Adipocyte (in vitro differentiated cells): ENCODE data around the gene ING2.
"Not testable (repeated sequence)": the region's sequence is repeated elsewhere in the genome, so short reads cannot be mapped to it uniquely, and the experiment has no call there.

Experiments
- DNase-seq: peaks from one replicate; pipeline ENCODE4 v3.0.0-alpha.2; 2015; ENCODE audit warnings: low read depth
- H3K27me3 ChIP-seq: replicated peaks from 2 replicates; pipeline ENCODE4 v1.7.0; 2013; ENCODE audit warnings: mild to moderate bottlenecking, low read length, moderate library complexity; ENCODE audit not compliant: control insufficient read depth, insufficient read depth
- H3K36me3 ChIP-seq: 2 replicates; pipeline ENCODE4 v1.7.0; 2013; ENCODE audit warnings: low read length, mild to moderate bottlenecking, moderate library complexity; ENCODE audit not compliant: control insufficient read depth, insufficient read depth, severe bottlenecking
- H3K4me1 ChIP-seq: 2 replicates; pipeline ENCODE4 v1.7.0; 2013; ENCODE audit warnings: mild to moderate bottlenecking, low read length, moderate library complexity; ENCODE audit not compliant: control insufficient read depth, insufficient read depth
- H3K4me3 ChIP-seq: 2 replicates; pipeline ENCODE4 v1.7.0; 2013; ENCODE audit warnings: mild to moderate bottlenecking, low read length, moderate library complexity
- H3K9ac ChIP-seq: 2 replicates; pipeline ENCODE4 v1.7.0; 2013; ENCODE audit warnings: mild to moderate bottlenecking, low read length, moderate library complexity
- H3K9me3 ChIP-seq: 2 replicates; pipeline ENCODE4 v1.7.0; 2013; ENCODE audit warnings: mild to moderate bottlenecking, low read length, moderate library complexity; ENCODE audit not compliant: control insufficient read depth

ING2 gene

DNA sequence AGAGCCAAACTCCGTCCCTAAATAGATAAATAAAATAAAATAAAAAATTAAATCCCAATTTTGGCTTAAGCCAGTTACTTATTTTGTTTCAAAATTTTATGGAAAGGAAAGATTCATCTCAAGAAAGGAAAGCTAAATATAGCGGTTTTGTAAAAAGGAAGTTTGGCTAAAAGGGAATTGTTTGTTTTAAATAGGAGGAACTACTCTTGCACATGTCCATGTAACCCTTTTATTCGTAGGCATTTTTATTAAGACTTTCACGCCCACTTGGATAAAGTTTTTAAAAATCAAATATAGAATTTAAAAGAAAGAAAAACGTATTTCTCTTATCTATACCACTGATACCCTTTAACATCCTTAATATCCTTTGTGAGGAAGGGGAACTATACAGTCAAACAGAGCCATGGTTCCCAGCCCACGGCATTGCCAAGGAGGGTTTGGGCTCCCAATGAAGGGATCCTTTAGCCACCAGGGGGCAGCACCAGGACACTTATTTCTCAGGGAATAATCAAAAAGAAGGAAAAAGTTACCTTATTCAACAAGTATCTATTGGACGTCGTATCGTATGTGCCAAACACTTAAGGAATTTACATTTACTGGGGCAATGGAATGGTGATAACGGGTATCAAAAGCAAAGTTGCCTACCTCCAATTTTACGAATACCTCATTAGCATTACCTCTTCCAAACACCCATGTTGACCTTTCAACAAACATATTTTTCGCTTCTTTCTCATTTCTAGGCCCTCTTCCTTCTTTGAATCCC lies 32.7 kb upstream of the ING2 start:
- H3K36me3 ChIP-seq = no peaks in the 10 kb centered on the region
- H3K4me1 ChIP-seq = peaks cover 29% of the 10 kb centered on the region
- H3K9me3 ChIP-seq = no peaks in the 10 kb centered on the region
- no peak overlapping the region for H3K4me3 ChIP-seq
- H3K9ac ChIP-seq = peak overlapping the region; percentile 75
- H3K27me3 ChIP-seq = no peaks in the 10 kb centered on the region
- peak; percentile 96 for DNase-seq

- H3K4me3 ChIP-seq = peak overlapping the region; percentile 66
- peak overlapping the region; percentile 66 for H3K9ac ChIP-seq
- no peaks in the 10 kb centered on the region for H3K27me3 ChIP-seq
- no peaks in the 10 kb centered on the region for H3K36me3 ChIP-seq
- DNase-seq = no peak
- peaks cover 11% of the 10 kb centered on the region for H3K4me1 ChIP-seq
- H3K9me3 ChIP-seq = no peaks in the 10 kb centered on the region
Observed at GRCh38 chr4:183478123-183478522, 26.7 kb upstream of the ING2 start.

- Histone ChIP-seq H3K36me3 (no peaks in the 10 kb centered on the region), H3K9me3 (no peaks in the 10 kb centered on the region), H3K4me3 (no peak overlapping the region), H3K9ac (peak overlapping the region; percentile 66), H3K4me1 (peaks cover 11% of the 10 kb centered on the region), H3K27me3 (no peaks in the 10 kb centered on the region)
- no peak for DNase-seq
Observed at GRCh38 chr4:183478926-183479325, 25.9 kb upstream of the ING2 start.

- H3K9ac ChIP-seq, H3K4me3 ChIP-seq, H3K36me3 ChIP-seq, H3K9me3 ChIP-seq, DNase-seq, H3K27me3 ChIP-seq: not testable (repeated sequence)
- peaks cover 11% of the 10 kb centered on the region for H3K4me1 ChIP-seq
Observed at GRCh38 chr4:183482515-183483095, 22.3 kb upstream of the ING2 start.

- no peak for DNase-seq
- peaks cover 1% of the 10 kb centered on the region for H3K4me1 ChIP-seq
- no peaks in the 10 kb centered on the region for H3K9me3 ChIP-seq
- no peaks in the 10 kb centered on the region for H3K27me3 ChIP-seq
- H3K36me3 ChIP-seq = no peaks in the 10 kb centered on the region
- H3K4me3 ChIP-seq = no peak overlapping the region
- no peak overlapping the region for H3K9ac ChIP-seq
Observed at GRCh38 chr4:183483997-183484396, 20.9 kb upstream of the ING2 start.

GRCh38 chr4:183485411-183486160 lies 19.3 kb upstream of the ING2 start:
- peak; percentile 28 for DNase-seq
- H3K4me3 ChIP-seq = no peak overlapping the region

GRCh38 chr4:183492791-183493222 lies 12.1 kb upstream of the ING2 start:
- H3K4me3 ChIP-seq = no peak overlapping the region
- no peaks in the 10 kb centered on the region for H3K36me3 ChIP-seq
- peaks cover 8% of the 10 kb centered on the region for H3K4me1 ChIP-seq
- H3K9me3 ChIP-seq = no peaks in the 10 kb centered on the region
- H3K9ac ChIP-seq = no peak overlapping the region
- H3K27me3 ChIP-seq = no peaks in the 10 kb centered on the region
- peak; percentile 92 for DNase-seq

More at GRCh38 chr4:183485411-183486160, 19.3 kb upstream of the ING2 start:
- no peak overlapping the region for H3K9ac ChIP-seq
- no peaks in the 10 kb centered on the region for H3K27me3 ChIP-seq
- no peaks in the 10 kb centered on the region for H3K9me3 ChIP-seq
- no peaks in the 10 kb centered on the region for H3K4me1 ChIP-seq
- H3K36me3 ChIP-seq = no peaks in the 10 kb centered on the region

- peaks cover 8% of the 10 kb centered on the region for H3K4me1 ChIP-seq
- no peaks in the 10 kb centered on the region for H3K9me3 ChIP-seq
- DNase-seq = no peak
- no peaks in the 10 kb centered on the region for H3K27me3 ChIP-seq
- no peak overlapping the region for H3K4me3 ChIP-seq
- no peak overlapping the region for H3K9ac ChIP-seq
- H3K36me3 ChIP-seq = no peaks in the 10 kb centered on the region
Observed at GRCh38 chr4:183493246-183493645, 11.6 kb upstream of the ING2 start.

GRCh38 chr4:183495184-183495583 lies 9.7 kb upstream of the ING2 start:
- Histone ChIP-seq H3K4me1 (peaks cover 8% of the 10 kb centered on the region), H3K27me3 (no peaks in the 10 kb centered on the region), H3K36me3 (no peaks in the 10 kb centered on the region), H3K9ac (no peak overlapping the region), H3K4me3 (no peak overlapping the region), H3K9me3 (no peaks in the 10 kb centered on the region)
- DNase-seq = no peak

DNA sequence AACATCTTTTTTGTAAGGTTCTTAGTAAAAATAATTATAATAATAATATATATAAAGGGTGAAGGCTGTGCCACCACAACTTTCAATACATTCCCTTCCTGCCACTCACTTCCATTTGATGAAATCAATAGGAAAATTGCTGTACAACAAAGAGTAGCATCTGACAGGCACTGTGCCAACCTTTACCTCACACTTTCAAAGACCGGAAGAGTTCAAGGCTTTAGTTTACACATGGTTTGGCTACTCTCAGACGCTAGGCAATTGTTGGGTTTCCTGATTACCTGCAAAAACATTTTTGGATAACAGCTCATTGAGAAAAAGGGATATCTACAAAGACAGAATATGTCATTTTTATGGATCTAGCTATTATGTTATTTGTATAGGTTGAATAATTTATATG lies 5.5 kb upstream of the ING2 start:
- Histone ChIP-seq H3K9me3 (no peaks in the 10 kb centered on the region), H3K4me3 (no peak overlapping the region), H3K4me1 (peaks cover 21% of the 10 kb centered on the region), H3K36me3 (no peaks in the 10 kb centered on the region), H3K9ac (no peak overlapping the region), H3K27me3 (no peaks in the 10 kb centered on the region)
- no peak for DNase-seq

DNA sequence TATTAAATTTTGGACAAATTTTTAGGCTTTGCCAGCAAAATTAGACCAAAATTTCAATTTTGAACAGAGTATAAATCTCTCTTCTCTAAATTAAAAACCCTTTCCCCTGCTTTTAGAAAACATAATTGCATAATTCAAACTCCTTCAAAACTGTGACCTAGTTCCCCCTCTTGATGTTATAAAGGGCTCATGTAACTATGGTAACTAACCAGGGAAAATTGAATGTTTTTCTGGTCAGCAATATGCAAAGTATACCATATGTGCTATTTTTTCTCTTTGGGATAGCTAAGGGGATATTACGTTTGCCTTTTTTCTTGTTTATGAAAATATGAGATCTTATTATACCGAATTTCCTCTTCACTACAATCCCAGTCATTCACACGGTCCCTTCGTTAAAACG lies 5.1 kb upstream of the ING2 start:
- Histone ChIP-seq H3K9ac (peak overlapping the region; percentile 25), H3K36me3 (no peaks in the 10 kb centered on the region), H3K9me3 (no peaks in the 10 kb centered on the region), H3K4me3 (no peak overlapping the region), H3K27me3 (no peaks in the 10 kb centered on the region), H3K4me1 (peaks cover 21% of the 10 kb centered on the region)
- no peak for DNase-seq
